Measurements from ENCODE around the gene KRTAP4-6.
"Not testable (repeated sequence)": the region's sequence is repeated elsewhere in the genome, so short reads cannot be mapped to it uniquely, and the experiment has no call there.

KRTAP4-6 gene

DNA sequence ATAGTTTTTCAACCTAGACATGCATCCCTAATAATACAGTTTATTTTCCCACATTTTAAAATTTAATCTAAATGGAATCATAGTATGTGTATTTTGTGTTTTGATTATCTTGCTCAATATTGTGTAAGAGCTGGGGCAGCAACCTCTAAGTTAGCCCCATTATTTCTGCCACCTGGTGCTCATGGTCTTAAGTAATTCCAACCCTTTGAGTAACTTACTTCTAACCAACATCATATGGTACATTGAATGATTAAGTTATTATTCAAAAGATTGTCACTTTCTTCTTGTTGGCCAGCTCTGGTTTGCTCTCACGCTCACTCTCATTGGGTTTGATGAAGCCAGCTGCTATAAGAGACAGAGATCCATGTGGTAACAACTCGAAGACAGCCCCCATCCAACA, 31.5 kb upstream of the KRTAP4-6 start:
- no peak overlapping the region for H3K27ac ChIP-seq (ENCODE audit: poor library complexity, severe bottlenecking)
- ATAC-seq (ENCODE audit: low read depth) (no peak), DNase-seq (ENCODE audit: low spot score) (no peak)
- H3K27me3 ChIP-seq (ENCODE audit: insufficient read depth, poor library complexity, severe bottlenecking), result no peaks in the 10 kb centered on the region
- no peaks in the 10 kb centered on the region for H3K9me3 ChIP-seq (ENCODE audit: severe bottlenecking)
- H3K4me1 ChIP-seq (ENCODE audit: insufficient read depth, poor library complexity, severe bottlenecking), result no peaks in the 10 kb centered on the region
- no peak overlapping the region for H3K4me3 ChIP-seq (ENCODE audit: severe bottlenecking)
- no peaks in the 10 kb centered on the region for H3K36me3 ChIP-seq (ENCODE audit: low read depth)
- TF ChIP-seq, protein P1, sequence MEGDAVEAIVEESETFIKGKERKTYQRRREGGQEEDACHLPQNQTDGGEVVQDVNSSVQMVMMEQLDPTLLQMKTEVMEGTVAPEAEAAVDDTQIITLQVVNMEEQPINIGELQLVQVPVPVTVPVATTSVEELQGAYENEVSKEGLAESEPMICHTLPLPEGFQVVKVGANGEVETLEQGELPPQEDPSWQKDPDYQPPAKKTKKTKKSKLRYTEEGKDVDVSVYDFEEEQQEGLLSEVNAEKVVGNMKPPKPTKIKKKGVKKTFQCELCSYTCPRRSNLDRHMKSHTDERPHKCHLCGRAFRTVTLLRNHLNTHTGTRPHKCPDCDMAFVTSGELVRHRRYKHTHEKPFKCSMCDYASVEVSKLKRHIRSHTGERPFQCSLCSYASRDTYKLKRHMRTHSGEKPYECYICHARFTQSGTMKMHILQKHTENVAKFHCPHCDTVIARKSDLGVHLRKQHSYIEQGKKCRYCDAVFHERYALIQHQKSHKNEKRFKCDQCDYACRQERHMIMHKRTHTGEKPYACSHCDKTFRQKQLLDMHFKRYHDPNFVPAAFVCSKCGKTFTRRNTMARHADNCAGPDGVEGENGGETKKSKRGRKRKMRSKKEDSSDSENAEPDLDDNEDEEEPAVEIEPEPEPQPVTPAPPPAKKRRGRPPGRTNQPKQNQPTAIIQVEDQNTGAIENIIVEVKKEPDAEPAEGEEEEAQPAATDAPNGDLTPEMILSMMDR (IDR thresholded peaks at IDR 0.05; ENCODE audit: poor library complexity, severe bottlenecking), result no peak

DNA sequence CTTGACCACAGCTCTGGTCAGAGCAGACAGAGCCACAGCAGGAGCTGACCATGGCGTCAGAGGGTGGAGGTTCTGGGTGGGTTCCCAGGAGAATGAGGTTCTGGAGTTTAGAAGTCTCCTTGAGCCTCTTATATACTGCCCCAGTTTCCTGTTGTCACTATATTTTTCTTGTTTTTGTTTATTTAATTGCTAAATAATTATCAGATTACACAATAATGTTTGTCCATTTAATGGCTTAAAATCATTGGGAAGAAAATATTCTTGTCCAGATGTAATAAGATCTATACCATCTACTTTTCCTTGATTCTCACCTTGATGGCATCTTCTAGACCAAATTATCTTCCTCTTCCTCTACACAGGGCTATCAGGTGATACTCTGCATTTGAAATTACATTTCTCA, 27.8 kb upstream of the KRTAP4-6 start, which contains the start of gene KRTAP4-3:
TSS of gene KRTAP4-3 (minus strand) at position 101 of the 400 bp plus-strand sequence. CDS start at position 52, 49 bp downstream.
- Histone ChIP-seq H3K27ac (ENCODE audit: poor library complexity, severe bottlenecking) (no peak within 1 kb of the TSS), H3K9me3 (ENCODE audit: severe bottlenecking) (no peaks in the 10 kb centered on the region), H3K36me3 (ENCODE audit: low read depth) (no peaks in the 10 kb centered on the region), H3K4me3 (ENCODE audit: severe bottlenecking) (no peak within 1 kb of the TSS), H3K27me3 (ENCODE audit: insufficient read depth, poor library complexity, severe bottlenecking) (no peaks in the 10 kb centered on the region), H3K4me1 (ENCODE audit: insufficient read depth, poor library complexity, severe bottlenecking) (no peaks in the 10 kb centered on the region)
- ATAC-seq (ENCODE audit: low read depth) (no peak), DNase-seq (ENCODE audit: low spot score) (no peak)
- TF ChIP-seq, protein P1 (IDR thresholded peaks at IDR 0.05; ENCODE audit: poor library complexity, severe bottlenecking), result no peak

DNA sequence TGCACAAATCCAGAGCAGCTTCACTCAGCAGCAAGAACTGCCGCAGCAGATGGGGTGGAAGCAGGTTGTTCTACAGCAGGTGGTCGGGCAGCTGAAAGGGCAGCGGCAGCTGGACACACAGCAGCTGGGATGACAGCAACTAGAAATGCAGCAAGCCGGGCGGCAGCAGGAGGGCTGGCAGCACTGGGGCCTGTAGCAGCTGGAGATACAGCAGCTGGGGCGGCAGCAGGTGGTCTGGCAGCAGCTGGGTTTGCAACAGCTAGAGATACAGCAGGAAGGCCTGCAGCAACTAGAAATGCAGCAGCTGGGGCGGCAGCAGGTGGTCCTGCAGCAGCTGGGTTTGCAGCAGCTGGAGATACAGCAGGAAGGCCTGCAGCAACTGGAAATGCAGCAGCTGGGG, 27.2 kb upstream of the KRTAP4-6 start:
- no peak overlapping the region for H3K27ac ChIP-seq (ENCODE audit: poor library complexity, severe bottlenecking)

DNA sequence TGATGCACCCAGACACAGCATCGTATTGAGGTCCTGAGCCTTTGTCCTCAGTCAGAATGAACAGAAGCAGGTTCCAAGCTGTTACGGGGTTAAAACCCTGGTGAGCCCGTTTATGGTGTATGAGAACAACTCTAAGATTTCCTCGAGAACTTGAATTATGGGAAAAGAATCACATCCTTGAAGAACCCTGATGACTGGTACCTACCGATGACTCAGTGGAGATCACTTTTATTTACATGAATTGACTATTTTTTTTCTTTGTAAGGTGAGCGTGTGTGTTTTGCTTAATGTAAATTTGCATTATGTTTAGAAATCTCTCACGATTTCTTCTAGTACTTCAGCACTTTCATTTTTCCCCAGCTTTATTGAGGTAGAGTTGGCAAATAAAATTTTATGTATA, 23.5 kb upstream of the KRTAP4-6 start:
- no peaks in the 10 kb centered on the region for H3K4me1 ChIP-seq (ENCODE audit: insufficient read depth, poor library complexity, severe bottlenecking)
- TF ChIP-seq, protein P1 (IDR thresholded peaks at IDR 0.05; ENCODE audit: poor library complexity, severe bottlenecking), result no peak
- no peak for ATAC-seq (ENCODE audit: low read depth)
- no peak overlapping the region for H3K4me3 ChIP-seq (ENCODE audit: severe bottlenecking)
- H3K27me3 ChIP-seq (ENCODE audit: insufficient read depth, poor library complexity, severe bottlenecking), result no peaks in the 10 kb centered on the region
- H3K36me3 ChIP-seq (ENCODE audit: low read depth), result no peaks in the 10 kb centered on the region
- no peak overlapping the region for H3K27ac ChIP-seq (ENCODE audit: poor library complexity, severe bottlenecking)
- no peak for DNase-seq (ENCODE audit: low spot score)
- no peaks in the 10 kb centered on the region for H3K9me3 ChIP-seq (ENCODE audit: severe bottlenecking)

More for the DNA sequence above, 27.2 kb upstream of the KRTAP4-6 start:
- TF ChIP-seq, protein P1 (IDR thresholded peaks at IDR 0.05; ENCODE audit: poor library complexity, severe bottlenecking), result no peak
- Histone ChIP-seq H3K9me3 (ENCODE audit: severe bottlenecking) (no peaks in the 10 kb centered on the region), H3K27me3 (ENCODE audit: insufficient read depth, poor library complexity, severe bottlenecking) (no peaks in the 10 kb centered on the region), H3K4me1 (ENCODE audit: insufficient read depth, poor library complexity, severe bottlenecking) (no peaks in the 10 kb centered on the region), H3K36me3 (ENCODE audit: low read depth) (no peaks in the 10 kb centered on the region), H3K4me3 (ENCODE audit: severe bottlenecking) (no peak overlapping the region)
- ATAC-seq (ENCODE audit: low read depth) (no peak), DNase-seq (ENCODE audit: low spot score) (no peak)

DNA sequence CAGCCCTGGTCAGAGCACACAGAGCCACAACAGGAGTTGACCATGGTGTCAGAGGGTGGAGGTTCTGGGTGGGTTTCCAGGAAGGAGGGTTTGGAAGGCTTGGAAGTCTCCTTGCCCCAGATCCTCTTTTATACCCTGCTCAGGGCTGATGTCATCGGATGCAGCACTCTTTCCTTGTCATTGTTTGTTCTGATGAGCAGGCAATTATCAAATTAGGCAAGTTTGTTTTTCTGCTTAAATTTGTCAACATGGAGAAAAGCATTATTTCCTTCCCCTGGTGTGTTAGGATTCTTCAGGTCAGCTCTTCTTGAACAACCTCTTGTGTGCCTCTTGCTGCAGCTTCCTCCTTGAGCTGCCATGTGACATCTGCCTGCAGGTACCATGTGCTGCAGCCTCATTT, 20.3 kb upstream of the KRTAP4-6 start, which contains the start of gene KRTAP4-4:
TSS of gene KRTAP4-4 (minus strand) at position 101 of the 400 bp plus-strand sequence. CDS start at position 44, 57 bp downstream.
- H3K27me3 ChIP-seq (ENCODE audit: insufficient read depth, poor library complexity, severe bottlenecking), result no peaks in the 10 kb centered on the region
- no peak for ATAC-seq (ENCODE audit: low read depth)
- TF ChIP-seq, protein P1 (IDR thresholded peaks at IDR 0.05; ENCODE audit: poor library complexity, severe bottlenecking), result no peak
- H3K9me3 ChIP-seq (ENCODE audit: severe bottlenecking), result no peaks in the 10 kb centered on the region
- DNase-seq (ENCODE audit: low spot score), result no peak
- no peak within 1 kb of the TSS for H3K27ac ChIP-seq (ENCODE audit: poor library complexity, severe bottlenecking)
- no peak within 1 kb of the TSS for H3K4me3 ChIP-seq (ENCODE audit: severe bottlenecking)
- H3K36me3 ChIP-seq (ENCODE audit: low read depth), result no peaks in the 10 kb centered on the region
- no peaks in the 10 kb centered on the region for H3K4me1 ChIP-seq (ENCODE audit: insufficient read depth, poor library complexity, severe bottlenecking)

DNA sequence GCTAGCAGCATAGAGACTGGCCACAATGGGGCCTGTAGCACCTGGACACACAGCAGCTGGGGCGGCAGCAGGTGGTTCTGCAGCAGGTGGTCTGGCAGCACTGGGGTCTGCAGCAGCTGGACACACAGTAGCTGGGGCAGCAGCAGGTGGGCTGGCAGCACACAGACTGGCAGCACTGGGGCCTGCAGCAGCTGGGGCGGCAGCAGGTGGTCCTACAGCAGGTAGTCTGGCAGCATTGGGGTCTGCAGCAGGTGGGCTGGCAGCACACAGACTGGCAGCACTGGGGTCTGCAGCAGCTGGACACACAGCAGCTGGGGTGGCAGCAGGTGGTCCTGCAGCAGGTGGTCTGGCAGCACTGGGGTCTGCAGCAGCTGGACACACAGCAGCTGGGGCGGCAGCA, 19.8 kb upstream of the KRTAP4-6 start:
- H3K9me3 ChIP-seq (ENCODE audit: severe bottlenecking); H3K4me3 ChIP-seq (ENCODE audit: severe bottlenecking); H3K27me3 ChIP-seq (ENCODE audit: insufficient read depth, poor library complexity, severe bottlenecking); ATAC-seq (ENCODE audit: low read depth); H3K4me1 ChIP-seq (ENCODE audit: insufficient read depth, poor library complexity, severe bottlenecking); DNase-seq (ENCODE audit: low spot score); H3K27ac ChIP-seq (ENCODE audit: poor library complexity, severe bottlenecking); H3K36me3 ChIP-seq (ENCODE audit: low read depth): not testable (repeated sequence)

Data from RWPE2 (cell line).